Right ventricle myocardium superior (tissue), 1 donor: ENCODE measurements around the gene SHC4. TPM values are rescaled to one million over a fixed set of nuclear protein-coding genes. Genes with fewer than 3 reads are reported as not detected.

ENCODE experiments used
- ATAC-seq: fragments of 200-7000 bp; cut with Tn5 transposase; one replicate; pipeline ENCODE4 v1.9.1; 2020; ENCODE audit warnings: mild to moderate bottlenecking; ENCODE audit not compliant: poor library complexity
- DNase-seq: peaks from one replicate; pipeline ENCODE4 v3.0.0-alpha.2; 2020
- intact Hi-C: fragments of 100-400 bp; cut with DNase I; formaldehyde crosslinking; loops from one replicate; pipeline ENCODE4 v1.11.2; 2022
- long read RNA-seq: library from polyadenylated mRNA; unstranded; transcript quantifications from one replicate; pipeline ENCODE4 v2.0.0, GENCODE V29; 2021
- total RNA-seq: library from RNA; stranded (reverse); fragmentation: NEBNext Ultra II Directional; extraction: Animal tissue kit (Norgen Biotek cat#: 25700); gene quantifications from one replicate; pipeline ENCODE4 v1.2.1, GENCODE V29; 2021
- donor health status: DM: no; HTN: yes; CAD: no; lungs with severe emphysema.

SHC4 gene
- total RNA-seq, result 2.5 TPM
- long read RNA-seq, full-length matches to known transcripts, result 3 of 3 reads
- long read RNA-seq, partial matches to known transcripts, result 0 of 3 reads
- long read RNA-seq, other reads (novel, unspliced or antisense), result 0 of 3 reads

GRCh38 chr15:48963524-48964113 is at the start of gene SHC4:
SHC4 (minus strand) TSS chr15:48963919; CDS start chr15:48963015, 904 bp downstream.
- intact Hi-C loops, result no loop called here
- DNase-seq (peak; percentile 75), ATAC-seq (peak; percentile 91)

GRCh38 chr15:48999314-48999713 is 35.6 kb upstream of the SHC4 start:
- no peak for DNase-seq
- intact Hi-C loops, result no loop called here

GRCh38 chr15:48996276-48996675 is 32.6 kb upstream of the SHC4 start:
- DNase-seq, result no peak
- no peak for ATAC-seq
- intact Hi-C loops, result no loop called here

More at GRCh38 chr15:48999314-48999713, 35.6 kb upstream of the SHC4 start:
- no peak for ATAC-seq

GRCh38 chr15:48993380-48993779 is 29.7 kb upstream of the SHC4 start:
- no peak for DNase-seq
- intact Hi-C loops, result no loop called here
- ATAC-seq, result no peak

- intact Hi-C loops, result no loop called here
- DNase-seq (no peak), ATAC-seq (peak; percentile 74)
Observed at GRCh38 chr15:48992545-48992944, 28.8 kb upstream of the SHC4 start.

- DNase-seq (no peak), ATAC-seq (no peak)
- intact Hi-C loops, result no loop called here
Observed at GRCh38 chr15:48992096-48992495, 28.4 kb upstream of the SHC4 start.

GRCh38 chr15:48989170-48989569 is 25.5 kb upstream of the SHC4 start:
- intact Hi-C loops, result no loop called here
- DNase-seq (no peak), ATAC-seq (no peak)

- intact Hi-C loops, result no loop called here
- no peak for ATAC-seq
- DNase-seq, result no peak
Observed at GRCh38 chr15:48987142-48987541, 23.4 kb upstream of the SHC4 start.

GRCh38 chr15:48986240-48986639 is 22.5 kb upstream of the SHC4 start:
- intact Hi-C loops, result no loop called here
- no peak for DNase-seq
- no peak for ATAC-seq

- intact Hi-C loops, result no loop called here
- no peak for ATAC-seq
- no peak for DNase-seq
Observed at GRCh38 chr15:48985516-48985915, 21.8 kb upstream of the SHC4 start.

- intact Hi-C loops, result no loop called here
- no peak for ATAC-seq
Observed at GRCh38 chr15:48984811-48985352, 21.2 kb upstream of the SHC4 start.

GRCh38 chr15:48984021-48984710 is 20.4 kb upstream of the SHC4 start:
- no peak for DNase-seq
- no peak for ATAC-seq
- intact Hi-C loops, result no loop called here

More at GRCh38 chr15:48984811-48985352, 21.2 kb upstream of the SHC4 start:
- DNase-seq, result no peak

GRCh38 chr15:48983300-48983699 is 19.6 kb upstream of the SHC4 start:
- no peak for ATAC-seq
- intact Hi-C loops, result no loop called here
- DNase-seq, result no peak

- no peak for ATAC-seq
- intact Hi-C loops, result no loop called here
Observed at GRCh38 chr15:48981941-48982340, 18.2 kb upstream of the SHC4 start.

GRCh38 chr15:48978638-48979037 is 14.9 kb upstream of the SHC4 start:
- intact Hi-C loops, result no loop called here
- DNase-seq, result no peak
- no peak for ATAC-seq

More at GRCh38 chr15:48981941-48982340, 18.2 kb upstream of the SHC4 start:
- no peak for DNase-seq

GRCh38 chr15:48976444-48977088 is 12.8 kb upstream of the SHC4 start:
- DNase-seq (no peak), ATAC-seq (no peak)
- intact Hi-C loops, result no loop called here

- peak; percentile 88 for DNase-seq
- intact Hi-C loops, result no loop called here
- peak; percentile 100 for ATAC-seq
Observed at GRCh38 chr15:48975472-48976419, 12.0 kb upstream of the SHC4 start.

- intact Hi-C loops, result loop anchor here (5.0 kb wide), 1 partner anchor 108 kb away; no protein-coding TSS in a partner anchor
- ATAC-seq, result no peak
- DNase-seq, result no peak
Observed at GRCh38 chr15:48974882-48975281, 11.2 kb upstream of the SHC4 start.
